Measurements from ENCODE around the gene TSPAN9.

DNA sequence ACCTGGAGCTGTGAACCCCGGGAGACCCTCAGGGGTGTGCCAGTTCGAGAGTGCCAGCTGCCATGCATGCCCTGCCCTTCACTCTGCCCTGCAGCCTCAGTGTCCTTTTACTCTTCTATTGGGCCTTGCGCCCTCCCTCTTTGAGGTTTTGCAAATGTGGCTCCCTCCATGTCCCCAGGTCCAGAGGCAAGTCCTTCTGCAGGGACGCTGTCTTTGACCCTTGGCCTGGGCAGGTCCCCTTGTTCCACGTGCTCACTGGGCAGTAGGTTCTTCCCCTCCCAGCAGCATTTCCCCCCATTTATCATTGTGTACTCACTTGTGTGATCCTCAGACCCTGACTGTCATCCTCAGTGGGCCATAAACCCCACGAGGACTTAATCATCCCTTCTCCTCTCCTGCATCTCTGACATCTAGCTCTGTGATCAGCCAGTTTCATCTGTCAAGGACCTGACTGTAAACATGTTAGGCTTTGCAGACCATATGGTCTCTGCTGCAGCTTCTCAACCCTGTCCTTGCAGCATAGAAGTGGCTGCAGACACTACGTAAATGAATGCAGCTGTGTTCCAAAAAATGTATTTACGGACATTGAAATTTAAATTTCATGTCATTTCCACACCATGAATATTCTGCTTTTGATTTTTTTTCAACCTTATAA, 36.6 kb downstream of the TSPAN9 start:
- TF ChIP-seq CTCF (conservative IDR thresholded peaks at IDR 0.05; ENCODE audit: low read depth, low read length): no peak
- no peak for TF ChIP-seq CEBPB (IDR thresholded peaks at IDR 0.05; ENCODE audit: low read depth, low read length)
- TF ChIP-seq BHLHE40 (IDR thresholded peaks at IDR 0.05; ENCODE audit: low read depth, low read length): no peak
- no peak for TF ChIP-seq MAFK (IDR thresholded peaks at IDR 0.05; ENCODE audit: low read depth, low read length)
- TF ChIP-seq, protein P1, sequence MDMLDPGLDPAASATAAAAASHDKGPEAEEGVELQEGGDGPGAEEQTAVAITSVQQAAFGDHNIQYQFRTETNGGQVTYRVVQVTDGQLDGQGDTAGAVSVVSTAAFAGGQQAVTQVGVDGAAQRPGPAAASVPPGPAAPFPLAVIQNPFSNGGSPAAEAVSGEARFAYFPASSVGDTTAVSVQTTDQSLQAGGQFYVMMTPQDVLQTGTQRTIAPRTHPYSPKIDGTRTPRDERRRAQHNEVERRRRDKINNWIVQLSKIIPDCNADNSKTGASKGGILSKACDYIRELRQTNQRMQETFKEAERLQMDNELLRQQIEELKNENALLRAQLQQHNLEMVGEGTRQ (IDR thresholded peaks at IDR 0.05; ENCODE audit: low read depth, low read length): no peak
- TF ChIP-seq RFX5 (IDR thresholded peaks at IDR 0.05; ENCODE audit: low read depth, low read length): no peak
- TF ChIP-seq POLR2A (IDR thresholded peaks at IDR 0.05; ENCODE audit: low read depth, low read length): no peak
- no peak for TF ChIP-seq FOS (IDR thresholded peaks at IDR 0.05; ENCODE audit: low read depth, low read length)
- no peak for TF ChIP-seq MXI1 (IDR thresholded peaks at IDR 0.05; ENCODE audit: borderline replicate concordance, low read depth, low read length)
- no peak for TF ChIP-seq SMC3 (IDR thresholded peaks at IDR 0.05; ENCODE audit: low read depth, low read length)
- no peak for TF ChIP-seq RAD21 (IDR thresholded peaks at IDR 0.05; ENCODE audit: low read length)
- TF ChIP-seq NFE2L2 (IDR thresholded peaks at IDR 0.05; ENCODE audit: low read depth, low read length): no peak
- no peak for TF ChIP-seq RCOR1 (IDR thresholded peaks at IDR 0.05; ENCODE audit: insufficient replicate concordance, low read length)
